NAMALWA (cell line): ENCODE data around the gene REXO4.
A peak's percentile ranks its signal among the peaks of the same experiment; 100 is the strongest.

Experiments
- DNase-seq: peaks from one replicate; pipeline ENCODE4 v3.0.0-alpha.2; 2015; ENCODE audit warnings: low spot score

Gene REXO4

GRCh38 chr9:133367778-133368177, 50.0 kb downstream of the REXO4 start:
- DNase-seq, result no peak

- DNase-seq, result no peak
These were observed 50.6 kb downstream of the REXO4 start for GRCh38 chr9:133367221-133367620.

GRCh38 chr9:133366435-133366834, 51.4 kb downstream of the REXO4 start:
- DNase-seq, result no peak

- no peak for DNase-seq
These were observed 55.3 kb downstream of the REXO4 start for GRCh38 chr9:133362359-133363044.

GRCh38 chr9:133361507-133362092, 56.2 kb downstream of the REXO4 start:
- DNase-seq, result no peak

- DNase-seq, result no peak
These were observed 57.1 kb downstream of the REXO4 start for GRCh38 chr9:133360400-133361393.

GRCh38 chr9:133359399-133360175, 58.2 kb downstream of the REXO4 start:
- DNase-seq, result no peak

GRCh38 chr9:133357656-133358055, 60.2 kb downstream of the REXO4 start:
- DNase-seq, result no peak

- peak; percentile 91 for DNase-seq
These were observed 61.3 kb downstream of the REXO4 start, which contains the start of the genes SURF1 and SURF2 for GRCh38 chr9:133356391-133357091. Gene SURF1, minus strand, starts transcription at chr9:133356487. Its CDS starts 34 bp downstream, at chr9:133356453. Gene SURF2, plus strand, starts transcription at chr9:133356550. Its CDS starts 43 bp downstream, at chr9:133356593.
